ENCODE results near the gene STUM.

DNA sequence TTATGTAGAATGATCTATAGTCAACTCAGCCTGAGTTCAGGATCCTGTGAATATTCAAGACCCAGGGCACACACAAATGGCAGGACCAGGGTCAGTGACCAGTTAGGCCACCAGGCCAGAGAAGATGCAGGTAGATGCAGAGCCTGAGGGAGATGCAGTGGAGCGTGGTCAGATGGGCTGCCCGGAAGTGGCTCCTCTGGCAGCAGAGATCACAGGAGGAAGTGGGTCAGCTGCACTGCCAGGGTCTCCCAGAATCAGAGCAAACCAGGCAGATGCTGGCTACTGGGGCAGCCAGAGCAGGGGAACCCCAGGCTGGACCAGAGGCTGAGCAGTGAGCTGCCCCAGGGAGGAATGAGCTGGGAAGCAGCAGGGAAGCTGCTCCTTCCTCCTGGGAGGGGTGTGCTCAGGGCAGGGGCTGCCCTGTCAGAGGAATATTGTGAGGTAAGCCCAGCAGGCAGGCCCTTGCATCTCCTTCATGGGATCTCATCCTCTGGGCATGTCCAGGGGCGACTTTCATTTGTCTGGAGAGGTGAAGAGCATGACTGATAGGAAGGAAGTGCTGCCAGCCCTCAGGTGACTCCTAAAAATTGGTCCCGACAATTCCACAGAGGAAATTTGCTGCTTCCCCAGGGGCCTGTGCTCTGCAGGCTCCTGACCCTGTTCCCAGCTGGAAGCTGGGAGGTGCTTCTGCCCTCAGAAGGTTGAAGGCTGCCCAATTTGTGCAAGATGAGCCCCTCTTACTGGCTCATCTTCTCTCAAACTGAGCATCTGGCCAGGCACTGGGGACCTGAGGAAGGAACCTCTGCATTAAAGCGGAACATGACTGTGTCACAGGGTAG is 49.3 kb downstream of the STUM start:
- TF ChIP-seq CTCF (IDR thresholded peaks at IDR 0.05 in 2 of 3, conservative IDR thresholded peaks at IDR 0.05 in 1 of 3; ENCODE audit: control insufficient read depth in 2 of 3, extremely low read depth in 1 of 3, insufficient read depth in 1 of 3, low read depth in 3 of 3, low read length in 3 of 3) = no peak
- TF ChIP-seq POLR2AphosphoS2 (IDR thresholded peaks at IDR 0.05; ENCODE audit: low read depth, low read length) = no peak
